ENCODE measurements around the gene RHPN2.

Gene RHPN2

GRCh38 chr19:33075519-33075918 is 10.8 kb upstream of the RHPN2 start:
- WGBS, 2 donors (ENCODE audit: extremely low coverage in 2 of 2, insufficient read length in 2 of 2, insufficient replicate concordance in 1 of 2) = no CpG with 5 or more reads among the region's 2 CpGs
- Histone ChIP-seq H3K23ac (ENCODE audit: low read depth, low read length, poor library complexity) (no peak overlapping the region), H4K8ac (ENCODE audit: low read depth, low read length) (no peak overlapping the region), H2BK5ac (ENCODE audit: low read length) (no peak overlapping the region), H3K9me3 (replicated peaks in 1 of 2; ENCODE audit: control insufficient read depth in 2 of 2, insufficient read depth in 1 of 2, low read depth in 1 of 2, low read length in 2 of 2) (no peaks in the 10 kb centered on the region), H2AK5ac (ENCODE audit: low read depth, low read length) (no peak overlapping the region), H2BK15ac (ENCODE audit: low read length) (no peak overlapping the region), H4K91ac (ENCODE audit: low read depth, low read length, poor library complexity) (no peak overlapping the region), H2BK12ac (ENCODE audit: low read length) (no peak overlapping the region), H3K27ac (replicated peaks; ENCODE audit: low read length) (no peak overlapping the region), H3K36me3 (replicated peaks in 1 of 2; ENCODE audit: control insufficient read depth in 2 of 2, insufficient read depth in 2 of 2, low read length in 2 of 2) (no peaks in the 10 kb centered on the region), H3K79me1 (ENCODE audit: low read depth, low read length) (no peaks in the 10 kb centered on the region), H3K4me2 (ENCODE audit: insufficient read depth, low read length, poor library complexity, severe bottlenecking) (no peak overlapping the region), H3K4me1 (ENCODE audit: control insufficient read depth in 2 of 2, insufficient read depth in 1 of 2, low read depth in 1 of 2, low read length in 2 of 2) (no peaks in the 10 kb centered on the region), H3K4ac (ENCODE audit: low read length) (no peak overlapping the region), H3K27me3 (ENCODE audit: control insufficient read depth in 3 of 3, insufficient read depth in 3 of 3, low read depth in 1 of 3, low read length in 3 of 3) (no peaks in the 10 kb centered on the region), H2AFZ (ENCODE audit: low read length) (no peak overlapping the region), H3K4me3 (ENCODE audit: low read length in 2 of 2) (no peak overlapping the region), H2BK120ac (ENCODE audit: low read depth, low read length) (no peak overlapping the region), H3K18ac (ENCODE audit: low read length) (no peak overlapping the region), H3K9ac (ENCODE audit: low read depth, low read length, poor library complexity) (no peak overlapping the region), H3K14ac (ENCODE audit: low read length) (no peak overlapping the region)
- no peak for DNase-seq (ENCODE audit: low spot score)

- Histone ChIP-seq H4K8ac (ENCODE audit: low read depth, low read length) (no peak overlapping the region), H3K23ac (ENCODE audit: low read depth, low read length, poor library complexity) (no peak overlapping the region), H3K36me3 (replicated peaks in 1 of 2; ENCODE audit: control insufficient read depth in 2 of 2, insufficient read depth in 2 of 2, low read length in 2 of 2) (no peaks in the 10 kb centered on the region), H2AK5ac (ENCODE audit: low read depth, low read length) (no peak overlapping the region), H3K18ac (ENCODE audit: low read length) (no peak overlapping the region), H2BK12ac (ENCODE audit: low read length) (no peak overlapping the region), H3K9me3 (replicated peaks in 1 of 2; ENCODE audit: control insufficient read depth in 2 of 2, insufficient read depth in 1 of 2, low read depth in 1 of 2, low read length in 2 of 2) (no peaks in the 10 kb centered on the region), H3K14ac (ENCODE audit: low read length) (no peak overlapping the region), H3K4ac (ENCODE audit: low read length) (no peak overlapping the region), H3K4me3 (ENCODE audit: low read length in 2 of 2) (no peak overlapping the region), H3K4me1 (ENCODE audit: control insufficient read depth in 2 of 2, insufficient read depth in 1 of 2, low read depth in 1 of 2, low read length in 2 of 2) (peaks cover 0 to 2% of the 10 kb centered on the region in 2 donors), H3K79me1 (ENCODE audit: low read depth, low read length) (no peaks in the 10 kb centered on the region), H3K27ac (replicated peaks; ENCODE audit: low read length) (no peak overlapping the region), H2BK5ac (ENCODE audit: low read length) (no peak overlapping the region), H4K91ac (ENCODE audit: low read depth, low read length, poor library complexity) (no peak overlapping the region), H3K9ac (ENCODE audit: low read depth, low read length, poor library complexity) (no peak overlapping the region), H3K27me3 (ENCODE audit: control insufficient read depth in 3 of 3, insufficient read depth in 3 of 3, low read depth in 1 of 3, low read length in 3 of 3) (no peaks in the 10 kb centered on the region), H2BK15ac (ENCODE audit: low read length) (no peak overlapping the region), H3K4me2 (ENCODE audit: insufficient read depth, low read length, poor library complexity, severe bottlenecking) (no peak overlapping the region), H2BK120ac (ENCODE audit: low read depth, low read length) (no peak overlapping the region), H2AFZ (ENCODE audit: low read length) (no peak overlapping the region)
- no peak for DNase-seq (ENCODE audit: low spot score)
- WGBS, 2 donors (ENCODE audit: extremely low coverage in 2 of 2, insufficient read length in 2 of 2, insufficient replicate concordance in 1 of 2) = no CpG with 5 or more reads among the region's 7 CpGs
These were observed 7.2 kb upstream of the RHPN2 start for GRCh38 chr19:33071887-33072286.

- peaks cover 0 to 15% (median 11%) of the 10 kb centered on the region in 3 experiments for H3K27me3 ChIP-seq (ENCODE audit: control insufficient read depth in 3 of 3, insufficient read depth in 3 of 3, low read depth in 1 of 3, low read length in 3 of 3)
- no peak for DNase-seq (ENCODE audit: low spot score)
- H2BK120ac ChIP-seq (ENCODE audit: low read depth, low read length) = no peak overlapping the region
- no peaks in the 10 kb centered on the region for H3K36me3 ChIP-seq (replicated peaks in 1 of 2; ENCODE audit: control insufficient read depth in 2 of 2, insufficient read depth in 2 of 2, low read length in 2 of 2)
- no peak overlapping the region for H2BK15ac ChIP-seq (ENCODE audit: low read length)
- H4K91ac ChIP-seq (ENCODE audit: low read depth, low read length, poor library complexity) = no peak overlapping the region
- no peak overlapping the region for H3K9ac ChIP-seq (ENCODE audit: low read depth, low read length, poor library complexity)
- no peak overlapping the region for H3K18ac ChIP-seq (ENCODE audit: low read length)
- no peak overlapping the region for H3K4ac ChIP-seq (ENCODE audit: low read length)
- no peak overlapping the region for H3K14ac ChIP-seq (ENCODE audit: low read length)
- H2BK5ac ChIP-seq (ENCODE audit: low read length) = no peak overlapping the region
- H3K79me1 ChIP-seq (ENCODE audit: low read depth, low read length) = peaks cover 4% of the 10 kb centered on the region
- no peak overlapping the region for H3K23ac ChIP-seq (ENCODE audit: low read depth, low read length, poor library complexity)
- H2BK12ac ChIP-seq (ENCODE audit: low read length) = no peak overlapping the region
- no peak overlapping the region for H2AFZ ChIP-seq (ENCODE audit: low read length)
- H4K8ac ChIP-seq (ENCODE audit: low read depth, low read length) = no peak overlapping the region
- H3K4me3 ChIP-seq (ENCODE audit: low read length in 2 of 2) = no peak overlapping the region
- peaks cover 0 to 7% of the 10 kb centered on the region in 2 donors for H3K4me1 ChIP-seq (ENCODE audit: control insufficient read depth in 2 of 2, insufficient read depth in 1 of 2, low read depth in 1 of 2, low read length in 2 of 2)
- H3K4me2 ChIP-seq (ENCODE audit: insufficient read depth, low read length, poor library complexity, severe bottlenecking) = no peak overlapping the region
- no peaks in the 10 kb centered on the region for H3K9me3 ChIP-seq (replicated peaks in 1 of 2; ENCODE audit: control insufficient read depth in 2 of 2, insufficient read depth in 1 of 2, low read depth in 1 of 2, low read length in 2 of 2)
- WGBS, 2 donors (ENCODE audit: extremely low coverage in 2 of 2, insufficient read length in 2 of 2, insufficient replicate concordance in 1 of 2) = no CpG with 5 or more reads among the region's 8 CpGs
- H2AK5ac ChIP-seq (ENCODE audit: low read depth, low read length) = no peak overlapping the region
- H3K27ac ChIP-seq (replicated peaks; ENCODE audit: low read length) = no peak overlapping the region
These were observed 2.4 kb upstream of the RHPN2 start for GRCh38 chr19:33067121-33067520.

GRCh38 chr19:33066543-33066942 is 1.9 kb upstream of the RHPN2 start:
- Histone ChIP-seq H3K9me3 (replicated peaks in 1 of 2; ENCODE audit: control insufficient read depth in 2 of 2, insufficient read depth in 1 of 2, low read depth in 1 of 2, low read length in 2 of 2) (no peaks in the 10 kb centered on the region), H3K4me1 (ENCODE audit: control insufficient read depth in 2 of 2, insufficient read depth in 1 of 2, low read depth in 1 of 2, low read length in 2 of 2) (peaks cover 0 to 7% of the 10 kb centered on the region in 2 donors), H2AK5ac (ENCODE audit: low read depth, low read length) (peak overlapping the region; percentile 79), H3K14ac (ENCODE audit: low read length) (no peak overlapping the region), H2BK15ac (ENCODE audit: low read length) (no peak overlapping the region), H3K79me1 (ENCODE audit: low read depth, low read length) (peaks cover 4% of the 10 kb centered on the region), H2BK12ac (ENCODE audit: low read length) (no peak overlapping the region), H3K18ac (ENCODE audit: low read length) (no peak overlapping the region), H3K4ac (ENCODE audit: low read length) (no peak overlapping the region), H3K36me3 (replicated peaks in 1 of 2; ENCODE audit: control insufficient read depth in 2 of 2, insufficient read depth in 2 of 2, low read length in 2 of 2) (no peaks in the 10 kb centered on the region), H3K27me3 (ENCODE audit: control insufficient read depth in 3 of 3, insufficient read depth in 3 of 3, low read depth in 1 of 3, low read length in 3 of 3) (peaks cover 0 to 15% (median 11%) of the 10 kb centered on the region in 3 experiments), H4K91ac (ENCODE audit: low read depth, low read length, poor library complexity) (no peak overlapping the region), H3K4me2 (ENCODE audit: insufficient read depth, low read length, poor library complexity, severe bottlenecking) (no peak overlapping the region), H3K23ac (ENCODE audit: low read depth, low read length, poor library complexity) (no peak overlapping the region), H3K4me3 (ENCODE audit: low read length in 2 of 2) (no peak overlapping the region), H2BK5ac (ENCODE audit: low read length) (no peak overlapping the region), H3K27ac (replicated peaks; ENCODE audit: low read length) (no peak overlapping the region), H3K9ac (ENCODE audit: low read depth, low read length, poor library complexity) (no peak overlapping the region), H2BK120ac (ENCODE audit: low read depth, low read length) (no peak overlapping the region), H2AFZ (ENCODE audit: low read length) (no peak overlapping the region), H4K8ac (ENCODE audit: low read depth, low read length) (no peak overlapping the region)
- no peak for DNase-seq (ENCODE audit: low spot score)
- WGBS, 2 donors (ENCODE audit: extremely low coverage in 2 of 2, insufficient read length in 2 of 2, insufficient replicate concordance in 1 of 2) = no CpG with 5 or more reads among the region's 18 CpGs
